COR-L47 (cell line): ENCODE measurements around the gene ARHGAP10.
"Not testable (repeated sequence)": the region's sequence is repeated elsewhere in the genome, so short reads cannot be mapped to it uniquely, and the experiment has no call there.

ENCODE experiments used
- DNase-seq: peaks from one replicate; lab custom pipeline; 2025; lab: John Stamatoyannopoulos, UW

The ARHGAP10 gene

DNA sequence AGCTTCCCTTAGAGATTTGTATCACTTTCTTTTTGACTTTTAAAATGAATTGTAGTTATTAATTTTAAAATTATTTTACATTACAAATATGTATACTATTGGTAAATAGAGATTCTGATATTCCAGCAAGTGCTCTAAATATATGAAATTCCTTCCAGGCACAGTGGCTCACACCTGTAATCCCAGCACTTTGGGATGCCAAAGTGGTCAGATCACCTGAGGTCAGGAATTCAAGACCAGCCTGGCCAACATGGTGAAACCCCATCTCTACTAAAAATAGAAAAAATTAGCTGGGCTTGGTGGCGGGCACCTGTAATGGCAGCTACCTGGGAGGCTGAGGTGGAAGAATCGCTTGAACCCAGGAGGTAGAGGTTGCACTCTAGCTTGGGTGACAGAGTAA, 180.2 kb downstream of the ARHGAP10 start:
- not testable (repeated sequence) for DNase-seq

- DNase-seq, result no peak
These were observed 181.2 kb downstream of the ARHGAP10 start for GRCh38 chr4:147913137-147913536.

DNA sequence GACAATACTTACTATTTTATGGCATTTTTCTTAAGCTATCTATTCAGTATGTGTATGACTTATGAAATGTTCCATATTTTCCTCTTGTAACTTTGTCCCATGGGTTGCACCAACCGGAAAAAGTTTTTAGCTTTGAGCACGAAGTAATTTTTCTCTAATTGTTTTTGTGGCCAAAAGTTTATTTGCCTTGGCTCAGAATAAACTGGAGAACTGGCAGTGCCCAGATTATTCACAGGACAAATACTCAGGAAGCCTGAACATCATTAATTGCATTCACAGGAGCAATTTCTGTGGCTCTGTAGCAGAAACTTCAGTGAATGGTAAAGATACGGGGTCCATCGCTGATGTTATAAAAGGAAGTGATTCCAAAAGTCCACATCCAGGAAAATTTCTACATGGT, 184.5 kb downstream of the ARHGAP10 start:
- DNase-seq, result no peak

- DNase-seq, result no peak
These were observed 191.5 kb downstream of the ARHGAP10 start for GRCh38 chr4:147923381-147923780.

GRCh38 chr4:147923854-147924253, 192.0 kb downstream of the ARHGAP10 start:
- no peak for DNase-seq

DNA sequence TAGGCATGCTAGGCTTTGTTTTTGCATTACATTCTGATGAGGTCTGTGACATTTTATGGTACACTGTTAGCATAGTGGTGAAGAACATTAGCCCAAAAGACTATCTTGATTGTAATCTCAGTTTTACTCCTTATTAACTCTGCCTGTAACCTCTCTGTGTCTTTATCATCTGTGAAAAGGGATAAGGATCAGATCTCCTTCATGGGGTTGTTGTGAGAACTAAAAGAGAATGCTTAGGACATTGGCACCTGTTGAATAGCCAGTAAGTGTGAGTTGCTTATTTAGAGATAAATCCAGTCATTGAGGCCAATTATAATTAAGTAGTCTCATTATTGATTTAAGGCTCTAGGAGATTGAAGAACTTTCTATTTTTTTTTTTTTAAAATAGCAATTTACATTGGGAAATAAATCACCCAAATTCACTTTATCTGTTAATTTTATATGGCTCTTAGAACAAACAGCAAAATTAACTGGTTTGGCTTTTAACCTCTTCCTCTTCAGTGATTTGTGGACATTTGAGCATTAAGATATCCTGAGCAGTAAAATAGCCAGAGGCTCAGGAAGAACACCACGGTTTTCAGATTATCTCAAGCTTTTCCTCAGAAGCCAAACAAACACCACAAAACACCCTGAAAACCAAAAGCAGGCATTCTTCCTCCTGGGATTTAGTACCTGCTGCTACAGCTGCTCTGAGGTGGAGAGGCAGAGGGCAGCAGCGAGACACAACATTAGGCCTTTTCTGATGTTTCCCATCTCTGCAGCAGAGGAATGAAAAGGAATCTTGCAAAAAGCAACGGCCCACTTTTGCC, 192.9 kb downstream of the ARHGAP10 start:
- DNase-seq, result peak; percentile 32

GRCh38 chr4:147927377-147928137, 195.7 kb downstream of the ARHGAP10 start:
- DNase-seq, result no peak

- no peak for DNase-seq
These were observed 196.5 kb downstream of the ARHGAP10 start for GRCh38 chr4:147928400-147928799.

DNA sequence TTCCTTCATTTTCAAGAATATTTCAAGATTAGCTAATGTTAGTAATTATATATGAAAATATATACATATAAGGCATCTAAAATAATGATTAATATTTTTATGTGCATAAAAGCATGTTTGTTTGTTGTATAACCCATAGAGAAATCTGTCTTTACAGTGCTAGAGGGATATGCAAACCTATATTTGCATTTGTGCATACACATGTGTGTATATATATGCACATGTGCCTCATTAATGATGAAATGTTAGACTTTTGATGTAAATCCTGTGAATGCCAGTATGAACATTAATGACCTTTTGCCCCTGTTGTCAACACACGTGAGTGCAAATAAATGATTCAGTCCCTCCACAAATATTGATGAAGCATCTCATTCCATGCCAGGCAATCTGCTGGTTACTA, 197.9 kb downstream of the ARHGAP10 start:
- no peak for DNase-seq

DNA sequence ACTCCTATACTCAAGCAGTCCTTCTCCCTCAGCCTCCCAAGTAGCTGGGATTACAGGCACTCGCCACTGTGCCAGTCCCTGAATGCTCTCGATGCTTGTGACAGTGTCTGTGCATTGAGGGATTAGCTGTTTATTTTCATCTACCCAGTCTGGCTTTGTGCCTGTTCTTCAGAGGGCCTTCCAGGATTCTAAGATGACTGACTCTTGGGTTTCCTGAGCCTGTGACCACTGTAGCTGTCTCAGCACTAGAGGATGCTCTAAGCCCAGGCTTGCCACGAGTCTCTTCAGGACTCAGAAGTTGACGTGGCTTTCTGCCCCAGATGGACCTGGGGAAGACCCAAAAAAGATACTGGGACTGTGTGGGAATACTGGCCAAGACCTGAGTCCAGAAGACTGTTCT, 201.4 kb downstream of the ARHGAP10 start:
- no peak for DNase-seq

GRCh38 chr4:147933779-147934178, 201.9 kb downstream of the ARHGAP10 start:
- DNase-seq, result no peak

DNA sequence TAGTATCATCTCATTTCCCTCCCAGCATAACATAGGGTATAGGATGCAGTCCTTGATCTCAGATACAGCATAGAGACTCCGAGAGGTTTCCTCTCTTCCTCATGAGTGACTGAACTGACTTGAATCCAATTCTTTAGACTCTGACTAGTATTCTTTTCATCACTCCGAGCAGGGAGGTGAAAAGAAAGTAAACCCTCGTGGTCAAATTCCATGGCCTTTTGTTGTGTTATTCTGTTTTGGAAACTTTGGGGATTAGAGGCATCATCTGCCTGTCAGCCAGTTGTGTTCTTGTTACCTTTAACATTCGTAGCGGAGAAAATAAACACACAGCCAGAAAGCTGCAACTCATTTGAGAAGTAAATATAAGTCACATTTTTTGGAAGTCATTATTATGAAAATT, 206.6 kb downstream of the ARHGAP10 start:
- DNase-seq, result no peak

DNA sequence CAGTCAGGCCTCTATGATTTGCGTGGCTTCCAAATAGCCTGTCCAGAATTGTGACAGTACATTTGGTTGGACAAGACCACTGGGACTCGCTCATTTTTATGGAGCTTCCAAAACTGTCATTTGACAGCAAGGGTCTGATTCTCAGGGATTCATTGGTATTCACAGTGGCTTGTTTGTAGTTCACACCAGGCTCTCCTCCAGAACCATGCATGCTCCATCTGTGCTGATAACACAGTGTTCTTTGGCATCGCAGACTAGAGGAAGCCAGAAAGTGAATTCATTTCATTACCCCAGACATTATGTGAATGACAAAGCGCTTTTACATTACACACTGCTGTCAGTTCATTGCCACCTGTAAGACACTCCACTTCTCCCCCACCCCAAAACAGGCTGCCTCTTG, 208.3 kb downstream of the ARHGAP10 start:
- no peak for DNase-seq

GRCh38 chr4:147941373-147941772, 209.5 kb downstream of the ARHGAP10 start:
- DNase-seq, result no peak

DNA sequence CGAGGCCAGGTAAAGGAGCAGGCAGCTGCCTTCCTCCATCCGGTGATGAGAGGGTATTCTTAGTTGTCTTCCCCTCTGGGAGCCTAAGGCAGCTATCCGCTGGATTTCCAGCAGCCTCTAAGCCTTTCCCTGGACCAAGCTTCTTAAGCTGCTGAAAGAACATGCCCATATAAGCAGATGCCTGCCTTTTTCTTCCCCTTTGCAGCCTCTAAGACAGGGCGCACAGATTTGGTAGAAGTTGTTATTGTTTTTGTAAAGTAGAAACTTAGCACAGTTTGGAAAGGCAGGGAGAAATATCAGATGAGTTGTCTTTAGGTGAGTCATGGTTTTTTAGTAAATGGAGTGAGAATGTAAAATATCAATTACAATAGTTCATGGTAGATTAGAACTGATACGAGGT, 210.8 kb downstream of the ARHGAP10 start:
- DNase-seq, result no peak

- no peak for DNase-seq
These were observed 211.3 kb downstream of the ARHGAP10 start for GRCh38 chr4:147943159-147943638.

DNA sequence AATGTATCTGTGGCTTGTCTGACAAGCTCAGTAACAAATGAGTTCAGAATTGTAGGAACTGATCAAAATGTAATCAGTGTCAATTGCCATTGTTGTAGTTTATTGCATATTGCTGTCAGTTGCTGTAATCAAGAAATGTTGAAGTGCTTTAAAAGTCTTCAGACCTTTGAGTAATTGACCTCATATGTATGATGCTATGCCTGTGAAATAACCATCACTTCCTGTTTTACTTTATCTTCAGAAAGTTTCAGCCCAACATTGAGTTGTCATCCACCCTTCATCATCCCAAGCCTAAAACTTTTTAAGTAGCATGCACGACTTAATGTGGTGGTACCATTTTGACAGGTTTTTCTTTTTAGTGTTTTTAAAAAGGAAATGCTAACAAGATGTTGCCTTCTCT, 212.4 kb downstream of the ARHGAP10 start:
- no peak for DNase-seq

DNA sequence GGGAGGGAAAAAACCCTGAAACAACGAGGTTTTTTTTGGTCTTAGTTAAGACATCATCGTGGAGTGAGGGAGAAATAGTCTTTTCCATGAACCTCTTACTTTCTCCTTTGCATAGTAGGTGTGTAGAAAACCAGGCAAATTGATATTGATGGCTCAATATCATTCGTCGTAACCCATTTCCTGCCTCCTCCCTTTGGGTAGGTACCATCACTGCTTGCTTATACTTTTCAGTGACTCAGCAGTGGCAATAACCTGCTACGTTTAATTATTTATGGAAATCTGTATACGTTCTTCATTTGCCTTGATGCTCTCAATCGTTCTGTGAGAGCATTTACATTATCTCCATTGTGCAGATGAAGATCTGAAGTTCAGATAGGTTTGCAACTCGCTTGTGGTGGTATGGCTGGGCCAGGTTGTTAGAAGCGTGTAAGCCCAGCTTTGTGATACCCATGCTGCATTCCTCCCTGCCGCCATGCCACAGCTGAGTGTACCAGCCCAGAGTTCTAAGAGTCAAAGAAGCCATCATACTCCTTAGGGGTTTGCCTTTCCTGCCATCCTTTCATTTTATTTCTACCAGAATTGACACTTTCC, 212.9 kb downstream of the ARHGAP10 start:
- DNase-seq, result no peak

DNA sequence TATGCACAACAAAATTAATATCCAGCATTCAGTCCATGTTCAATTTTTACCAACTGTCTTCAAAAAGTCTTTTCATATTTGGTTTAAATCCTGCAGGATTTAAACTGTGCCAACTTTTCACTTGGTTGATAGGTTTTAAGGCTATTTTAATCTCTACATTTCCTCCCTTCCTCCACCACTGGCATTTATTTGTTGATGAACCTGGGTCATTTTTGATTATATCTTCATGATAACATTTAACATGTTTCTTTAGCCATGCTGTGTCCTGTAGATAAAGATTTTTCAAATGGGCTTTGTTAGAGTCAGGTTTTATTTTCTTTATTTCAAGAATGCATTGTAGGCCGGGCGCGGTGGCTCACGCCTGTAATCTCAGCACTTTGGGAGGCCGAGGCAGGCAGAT, 216.4 kb downstream of the ARHGAP10 start:
- DNase-seq, result no peak

DNA sequence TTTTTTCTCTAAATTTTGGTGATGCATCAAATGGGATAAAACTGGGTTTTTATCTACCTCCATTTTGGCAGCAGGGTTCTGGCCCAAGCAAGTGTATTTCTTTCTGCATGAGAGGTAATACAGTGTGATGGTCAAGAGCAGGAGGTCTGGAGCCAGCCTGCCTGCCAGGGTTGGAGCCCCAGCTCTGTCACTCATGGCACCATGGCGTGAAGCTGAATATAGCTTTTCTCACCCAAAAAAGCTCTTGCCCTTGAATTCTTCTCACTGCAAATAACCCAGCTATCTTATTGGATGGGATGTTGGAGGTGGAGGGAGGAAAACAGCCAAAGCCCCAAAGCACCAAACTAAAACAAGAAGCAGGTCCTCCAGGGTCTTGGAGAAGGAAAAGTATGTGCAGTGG, 218.4 kb downstream of the ARHGAP10 start:
- no peak for DNase-seq

GRCh38 chr4:147950841-147951240, 219.0 kb downstream of the ARHGAP10 start:
- DNase-seq, result no peak

DNA sequence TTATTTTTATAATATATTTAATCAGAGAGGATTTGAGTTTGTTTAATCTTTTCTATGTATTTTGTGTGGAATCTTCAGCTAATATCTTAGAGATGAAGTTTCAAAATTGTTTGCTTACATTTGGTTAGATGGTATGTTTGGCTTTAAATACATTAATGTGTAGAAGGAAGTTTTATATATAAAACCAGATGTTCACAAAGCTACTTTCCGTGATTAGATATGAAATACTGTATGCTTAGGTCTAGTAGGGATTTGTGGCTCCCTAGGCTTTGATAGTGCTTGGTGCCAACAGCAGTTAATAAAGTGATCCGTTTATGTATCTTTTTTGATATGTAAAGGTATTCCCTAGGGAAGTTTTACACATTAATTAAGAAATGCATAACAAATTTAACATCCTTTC, 223.0 kb downstream of the ARHGAP10 start:
- no peak for DNase-seq
